Activated CD4-positive, alpha-beta T cell treated with anti-CD3 and anti-CD28 coated beads for 1 hour (primary cell): ENCODE results near the gene DBN1.

Source experiments
- DNase-seq: peaks from one replicate; pipeline ENCODE4 v3.0.0-alpha.2; 2020

Gene DBN1

DNA sequence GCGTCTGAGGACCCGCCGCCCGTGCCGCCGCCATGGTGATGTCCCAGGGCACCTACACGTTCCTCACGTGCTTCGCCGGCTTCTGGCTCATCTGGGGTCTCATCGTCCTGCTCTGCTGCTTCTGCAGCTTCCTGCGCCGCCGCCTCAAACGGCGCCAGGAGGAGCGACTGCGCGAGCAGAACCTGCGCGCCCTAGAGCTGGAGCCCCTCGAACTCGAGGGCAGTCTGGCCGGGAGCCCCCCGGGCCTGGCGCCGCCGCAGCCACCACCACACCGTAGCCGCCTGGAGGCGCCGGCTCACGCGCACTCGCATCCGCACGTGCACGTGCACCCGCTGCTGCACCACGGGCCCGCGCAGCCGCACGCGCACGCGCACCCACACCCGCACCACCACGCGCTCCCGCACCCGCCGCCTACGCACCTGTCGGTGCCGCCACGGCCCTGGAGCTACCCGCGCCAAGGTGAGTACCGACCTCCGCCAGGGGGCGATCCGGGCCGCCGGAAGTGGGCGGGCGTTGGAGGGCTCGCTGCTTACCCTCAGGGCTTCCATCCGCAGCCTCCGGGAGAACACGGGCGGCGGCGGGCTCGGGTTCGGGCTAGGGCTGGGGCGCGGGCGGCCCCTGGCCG is 18.3 kb downstream of the DBN1 start:
- peak; percentile 89 for DNase-seq

DNA sequence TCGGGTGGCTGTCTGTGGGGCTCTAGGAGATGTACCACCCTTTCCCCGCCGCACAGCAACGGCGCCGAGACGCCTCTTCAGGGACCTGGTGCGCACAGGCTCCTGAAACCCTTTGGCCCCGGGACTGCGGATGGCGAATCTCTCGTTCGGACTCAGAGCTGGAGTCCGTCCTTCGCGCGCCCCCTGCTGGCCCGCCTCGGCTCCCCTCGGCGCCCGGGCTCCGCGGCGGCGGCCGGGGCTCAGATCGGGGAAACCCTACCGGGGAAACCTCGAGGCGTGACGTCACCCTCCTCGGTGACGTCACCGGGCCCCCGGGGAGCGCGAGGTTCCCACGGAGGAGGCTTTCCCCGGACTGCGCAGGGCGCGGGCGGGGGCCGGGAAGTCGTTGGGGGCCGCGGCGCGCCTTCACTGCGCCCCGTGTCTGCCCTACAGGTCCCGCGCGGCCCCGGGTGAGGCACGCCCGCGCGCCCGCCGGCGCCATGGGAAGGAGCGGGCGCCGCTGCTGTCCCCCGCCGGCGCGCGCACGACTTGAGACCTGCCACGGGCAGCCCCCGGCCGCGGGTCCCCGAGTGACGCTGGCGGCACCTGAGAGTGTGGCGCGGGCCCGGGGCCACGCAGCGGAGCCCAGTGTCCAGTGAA is 18.9 kb downstream of the DBN1 start:
- peak; percentile 90 for DNase-seq

DNA sequence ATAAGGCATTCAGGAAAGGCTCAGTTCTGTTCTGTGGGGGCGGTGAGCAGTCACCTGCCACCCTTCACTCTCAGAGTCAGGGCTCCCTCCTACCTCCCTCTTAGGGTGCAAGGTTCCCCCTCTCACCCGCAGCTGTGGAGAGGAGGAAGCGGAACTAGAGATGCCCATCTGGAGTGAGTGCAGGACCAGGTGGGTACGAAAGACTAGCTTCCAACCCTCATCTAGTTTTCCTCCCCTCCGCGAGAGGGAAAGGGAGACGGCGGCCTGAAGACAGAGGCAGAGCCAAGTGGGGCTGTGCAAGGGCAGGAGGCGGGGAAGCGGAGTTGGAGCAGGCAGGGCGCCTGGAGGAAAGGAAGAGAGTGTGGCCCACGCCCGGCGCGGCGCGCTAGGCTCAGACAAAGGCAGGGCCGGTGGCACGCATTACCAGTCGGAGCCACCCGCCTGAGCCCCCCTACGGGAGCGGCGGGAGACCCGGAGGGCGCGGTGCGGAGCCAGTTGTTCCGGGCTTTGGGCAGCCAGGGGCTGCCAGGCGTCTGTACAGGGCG is 19.5 kb downstream of the DBN1 start:
- DNase-seq = no peak

DNA sequence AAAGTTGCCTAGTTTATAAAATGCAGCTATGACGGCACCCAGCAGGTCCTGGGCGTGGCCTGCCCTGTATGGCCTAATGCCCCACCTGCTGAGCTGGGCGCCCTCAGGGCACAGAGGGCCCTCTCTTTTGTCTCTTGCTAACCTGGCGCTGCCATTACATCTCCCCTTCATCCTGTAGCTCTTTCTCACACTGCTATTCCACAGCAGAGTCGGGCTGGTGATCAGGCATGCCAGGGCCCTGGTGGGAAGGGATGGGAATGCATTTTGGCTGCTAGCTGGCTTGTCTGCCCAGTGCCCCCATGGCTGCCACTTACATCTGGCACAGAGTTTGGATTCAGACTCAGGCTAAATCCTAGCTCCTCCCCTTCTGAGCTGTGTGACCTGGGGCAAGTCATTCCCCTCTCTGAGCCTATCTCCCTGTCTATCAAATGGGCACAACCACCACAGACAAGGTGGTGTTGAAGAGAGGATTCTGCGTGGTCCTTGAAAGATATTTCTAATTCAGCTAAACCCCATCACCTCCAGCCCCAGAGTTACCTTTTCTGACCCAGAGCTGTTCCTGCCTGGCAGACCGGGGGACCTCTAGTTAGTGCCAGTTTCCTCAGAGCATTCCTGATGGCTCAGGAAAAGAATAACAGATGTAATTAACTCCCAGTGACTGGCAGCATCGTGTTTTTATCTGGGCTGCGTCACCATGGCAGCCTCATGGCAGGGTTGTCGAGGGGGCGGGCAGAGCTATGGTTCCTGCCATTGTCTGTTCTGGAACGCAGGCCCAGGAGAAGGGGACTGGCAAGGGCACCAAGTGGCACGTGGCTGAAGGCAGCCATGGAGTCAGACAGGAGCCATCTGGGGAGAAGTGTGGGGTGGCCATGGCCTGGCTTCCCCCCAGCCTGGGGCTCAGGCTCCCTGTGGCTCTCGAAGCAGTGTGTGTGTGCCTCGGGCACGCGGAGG is 20.5 kb downstream of the DBN1 start:
- DNase-seq = no peak

DNA sequence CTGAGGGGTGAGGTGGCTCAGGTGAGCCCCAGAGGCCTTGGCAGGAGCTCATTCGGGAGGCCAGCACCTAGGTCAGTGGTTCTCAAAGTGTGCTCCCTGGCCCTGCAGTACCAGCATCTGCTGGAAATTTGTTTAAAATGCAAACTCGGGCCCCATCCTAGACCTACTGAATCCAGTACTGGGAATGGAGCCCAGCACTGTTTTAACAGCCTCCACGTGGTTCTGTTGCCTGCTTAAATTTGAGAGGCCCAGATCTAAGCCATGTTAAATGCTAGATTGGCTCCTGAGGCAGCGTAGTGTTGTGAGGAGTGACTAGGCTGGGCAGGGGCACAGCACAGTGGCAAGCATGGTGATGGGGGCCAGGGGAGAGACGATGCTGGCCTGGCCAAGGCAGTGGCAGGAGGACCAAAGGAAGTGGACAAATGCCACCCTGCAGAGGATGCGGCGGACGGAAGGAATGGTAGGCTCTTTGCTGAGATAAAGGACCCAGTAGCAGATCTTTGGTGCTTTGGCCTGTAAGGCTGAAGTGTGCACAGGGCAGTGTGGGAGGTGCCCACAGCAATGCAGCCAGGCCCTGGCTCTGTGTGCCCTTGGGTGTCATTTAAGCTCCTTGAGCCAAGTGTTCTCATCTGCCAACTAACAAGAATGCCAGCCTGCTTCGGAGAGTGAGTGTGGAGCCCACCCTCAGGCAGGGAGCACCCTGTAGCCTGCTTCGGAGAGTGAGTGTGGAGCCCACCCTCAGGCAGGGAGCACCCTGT is 22.6 kb downstream of the DBN1 start:
- DNase-seq = no peak

DNA sequence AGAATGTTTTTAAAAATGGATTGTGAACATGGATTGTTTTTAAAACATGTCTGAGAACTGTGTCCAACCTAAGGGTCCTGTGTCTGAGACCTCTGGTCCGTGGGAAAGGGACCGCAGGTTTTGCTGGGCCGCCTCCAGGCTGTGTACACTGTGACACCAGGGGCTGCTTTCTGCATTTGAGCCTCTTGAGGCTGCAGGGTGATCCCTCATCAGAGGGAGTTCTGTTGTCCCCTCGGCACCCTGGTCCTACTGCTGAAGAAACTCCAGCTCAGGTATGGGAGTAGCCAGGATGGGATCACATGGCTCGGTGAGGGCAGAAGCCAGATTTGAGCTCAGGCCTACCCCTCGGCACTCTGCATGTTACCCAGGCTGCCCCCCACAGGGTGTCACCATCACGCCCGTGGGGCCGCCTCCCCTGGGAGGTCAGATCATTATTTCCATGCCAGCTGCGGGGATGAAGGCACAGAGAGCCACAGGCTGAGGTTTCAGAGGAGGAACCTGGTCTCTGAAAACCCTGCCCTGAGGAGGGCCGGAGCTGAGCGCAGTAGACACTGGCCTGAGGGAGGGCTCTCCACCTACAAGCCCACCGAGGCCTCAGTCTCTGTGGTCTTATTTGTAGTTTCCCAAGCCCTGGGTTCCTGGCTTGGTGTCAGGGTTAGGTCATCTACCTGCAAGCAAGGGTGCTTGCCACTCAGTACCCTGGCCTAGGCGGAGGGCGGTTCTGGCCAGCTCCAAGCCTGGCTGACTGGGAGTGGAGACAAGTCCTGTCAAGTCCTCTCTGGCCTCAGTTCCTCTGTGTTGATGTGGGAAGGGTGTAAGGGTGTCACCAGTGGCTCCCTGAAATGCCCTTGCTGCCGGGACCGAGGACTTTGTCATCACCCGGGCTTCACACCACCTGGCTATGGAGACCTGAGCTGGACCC is 24.0 kb downstream of the DBN1 start:
- no peak for DNase-seq

DNA sequence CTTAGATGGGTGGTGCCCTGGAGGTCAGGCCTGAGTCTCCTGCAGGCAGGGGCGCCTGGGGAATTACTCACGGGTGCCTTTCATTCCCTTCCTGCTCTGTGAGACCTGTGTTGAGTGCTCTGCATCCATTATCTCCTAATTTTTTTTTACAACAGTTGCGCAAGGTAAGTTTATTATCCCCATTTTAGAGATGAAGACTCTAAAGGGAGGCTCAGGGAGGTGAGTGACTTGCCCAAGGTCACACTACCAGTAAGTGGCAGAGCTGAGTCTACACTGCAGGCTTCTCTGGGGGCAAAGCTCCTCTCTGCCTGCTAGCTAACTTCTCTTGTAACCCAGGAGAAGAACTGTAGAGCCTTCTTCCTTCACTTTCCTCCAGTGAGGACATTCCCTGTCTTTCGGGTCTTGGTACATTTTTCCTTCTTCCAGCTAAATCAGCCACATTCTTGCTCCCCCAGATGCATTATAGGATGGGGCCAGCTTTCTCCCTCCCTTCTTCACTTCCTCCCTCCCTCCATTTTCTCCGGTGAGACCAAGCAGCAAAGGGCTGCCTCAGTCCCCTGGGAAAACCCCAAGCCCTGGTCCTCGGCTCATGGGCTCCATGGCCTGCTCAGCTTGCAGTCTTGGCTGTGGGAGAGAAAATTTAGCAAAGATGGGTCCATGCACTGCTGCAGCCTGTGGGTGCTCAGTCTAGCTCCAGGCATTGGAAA is 25.0 kb downstream of the DBN1 start:
- no peak for DNase-seq

DNA sequence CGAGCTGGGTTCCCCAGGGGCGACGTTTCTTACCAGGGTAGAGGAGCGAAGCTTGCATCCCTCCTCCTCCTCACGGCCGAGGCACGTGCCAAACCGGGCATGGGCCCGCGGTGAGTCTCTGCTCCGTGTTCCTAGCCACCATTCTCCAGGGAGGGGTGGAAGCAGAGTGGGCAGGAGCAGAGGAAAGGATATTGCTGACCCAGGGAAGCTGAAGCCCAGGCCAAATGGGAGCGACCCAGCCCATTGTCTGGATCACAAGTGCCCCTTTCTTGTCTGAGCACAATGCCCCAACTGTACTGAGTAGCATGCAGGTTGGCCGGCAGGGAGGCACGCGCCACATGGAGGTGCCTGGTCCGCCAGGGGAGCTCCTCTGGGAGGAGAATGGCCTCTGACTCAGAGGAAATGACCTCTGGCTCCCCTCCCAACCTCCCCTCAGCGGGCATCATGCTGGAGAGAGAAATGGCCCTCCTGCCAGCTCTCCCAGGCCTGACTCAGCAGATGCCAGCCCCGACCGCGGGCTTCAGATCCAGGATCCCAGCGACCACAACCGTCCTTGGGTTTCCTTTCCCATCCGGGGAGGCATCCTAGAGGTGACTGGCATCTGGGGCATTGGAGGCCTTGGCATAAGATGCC is 25.7 kb downstream of the DBN1 start:
- no peak for DNase-seq

DNA sequence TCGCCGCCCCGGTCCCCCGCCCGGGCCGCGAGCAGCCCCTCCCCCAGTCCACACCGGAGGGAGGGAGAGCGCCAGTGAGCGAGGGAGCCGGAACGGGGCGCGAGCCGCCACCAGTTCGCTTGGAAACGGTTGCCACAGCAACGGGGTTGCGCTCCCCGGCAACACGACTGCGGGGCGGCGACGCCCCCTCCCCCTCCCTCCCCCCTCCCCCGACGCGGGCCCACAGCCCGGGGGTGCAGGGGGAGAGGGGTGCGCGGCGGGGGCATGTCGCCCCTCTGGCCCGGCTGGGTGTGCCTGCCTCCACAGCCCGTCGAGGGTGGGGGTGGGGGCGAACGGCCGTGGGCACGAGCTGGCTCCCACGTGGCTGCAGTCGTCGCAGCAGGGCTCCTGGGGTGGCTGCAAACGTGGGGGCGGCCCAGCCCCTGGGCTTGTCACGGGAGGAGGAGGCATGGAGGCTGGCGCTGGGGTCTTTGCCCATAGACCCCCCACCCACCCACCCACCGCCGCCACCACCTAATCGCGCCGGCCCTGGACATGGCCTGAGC is 26.3 kb downstream of the DBN1 start:
- DNase-seq = peak; percentile 56

DNA sequence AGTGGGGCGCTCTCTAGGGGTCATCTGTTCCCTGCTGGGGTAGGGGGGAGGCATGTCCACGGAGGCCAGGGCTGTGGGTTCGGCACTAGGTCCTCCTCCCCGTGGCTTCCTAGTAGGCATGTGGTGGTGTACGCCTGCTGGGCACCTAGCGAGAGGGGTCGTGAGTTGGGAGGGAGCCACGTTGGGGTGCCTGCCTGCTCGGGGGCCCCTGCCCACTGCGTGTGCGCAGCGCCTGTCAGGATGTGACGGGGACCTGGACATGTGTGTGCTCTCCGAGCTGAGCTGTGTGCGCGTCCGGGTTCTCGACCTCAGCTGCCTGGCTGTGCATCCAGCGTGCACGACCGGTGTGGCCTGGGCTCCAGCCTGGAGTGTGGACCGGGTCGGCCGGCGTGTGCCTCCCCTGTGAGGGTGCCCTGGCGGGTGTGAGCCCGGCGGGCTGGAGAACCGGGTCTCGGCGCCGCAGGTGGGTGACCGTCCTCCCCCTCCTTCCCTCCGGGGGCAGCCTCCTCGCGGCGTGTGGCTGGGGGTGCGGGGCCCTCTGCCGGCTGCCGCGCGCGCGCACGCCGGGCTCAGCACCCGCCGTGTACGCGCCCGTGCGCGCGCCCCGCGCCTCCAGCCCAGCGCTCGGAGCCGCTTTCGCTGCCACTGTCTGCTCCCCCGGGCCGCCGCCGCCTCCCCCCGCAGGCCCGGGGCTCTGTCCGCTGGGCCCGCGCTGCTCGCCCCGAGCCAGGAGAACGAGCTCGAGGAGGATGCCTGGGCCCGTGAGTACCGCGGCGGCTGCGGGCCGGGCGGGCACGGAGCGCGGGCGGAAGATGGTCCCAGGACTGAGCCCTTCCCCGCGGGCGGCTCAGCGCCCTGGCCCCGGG is 27.0 kb downstream of the DBN1 start, which contains the start of gene PRR7:
TSS of gene PRR7 (plus strand) at position 615 of the 866 bp plus-strand sequence. CDS start 8,254 bp downstream, outside the sequence.
- peak; percentile 59 for DNase-seq

DNA sequence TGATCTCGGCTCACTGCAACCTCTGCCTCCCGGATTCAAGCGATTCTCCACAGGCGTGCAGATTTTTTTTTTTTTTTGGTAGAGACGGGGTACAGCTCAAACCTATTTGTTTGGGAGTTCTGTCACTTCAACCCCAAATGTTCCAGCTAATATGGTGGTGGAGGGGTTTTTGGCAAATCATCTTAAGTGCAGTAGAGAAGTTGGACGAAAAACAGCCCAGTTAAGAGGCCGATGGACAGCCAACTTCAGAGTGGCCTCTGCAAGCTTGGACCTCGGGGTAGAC is 27.6 kb downstream of the DBN1 start:
- no peak for DNase-seq

DNA sequence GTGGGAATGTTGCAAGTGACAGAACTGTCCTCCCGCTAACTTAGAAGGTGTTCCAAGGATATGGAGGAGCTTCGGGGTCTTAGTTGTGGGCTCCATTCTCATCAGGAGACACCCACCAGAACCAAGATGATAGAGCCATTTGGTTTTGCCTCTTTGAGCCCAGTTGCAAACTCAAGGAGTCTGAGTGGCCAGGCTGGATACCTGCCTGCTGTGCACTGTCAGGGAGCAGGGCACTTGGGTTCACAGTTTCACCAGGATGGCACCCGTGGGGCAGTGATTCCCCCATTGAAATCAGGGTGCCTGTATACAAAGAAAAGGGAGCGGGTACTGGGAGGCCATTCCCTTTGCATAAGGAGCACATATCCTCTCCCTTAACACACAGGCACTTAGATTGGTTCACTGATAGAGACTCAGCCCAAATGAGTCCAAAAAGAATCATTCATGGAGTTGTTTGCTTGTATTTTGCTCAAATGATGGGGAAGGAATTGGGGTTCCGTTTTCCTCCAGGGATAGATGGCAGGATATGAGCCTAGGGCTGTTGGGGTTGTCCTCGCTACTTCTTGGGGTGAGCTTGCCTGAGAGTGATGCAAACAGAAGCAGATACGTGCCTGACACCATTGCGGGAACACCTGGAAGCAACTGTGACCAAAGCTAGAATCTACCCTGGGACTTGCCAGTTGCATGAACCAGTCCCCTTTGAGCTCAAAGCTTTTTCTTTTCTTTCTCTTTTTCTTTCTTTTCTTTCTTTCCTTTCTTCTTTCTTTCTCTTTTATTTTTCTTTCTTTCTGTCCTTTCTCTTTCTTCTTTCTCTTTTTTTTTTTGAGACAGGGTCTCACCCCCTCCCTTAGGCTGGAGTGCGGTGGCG is 28.1 kb downstream of the DBN1 start:
- DNase-seq = no peak

DNA sequence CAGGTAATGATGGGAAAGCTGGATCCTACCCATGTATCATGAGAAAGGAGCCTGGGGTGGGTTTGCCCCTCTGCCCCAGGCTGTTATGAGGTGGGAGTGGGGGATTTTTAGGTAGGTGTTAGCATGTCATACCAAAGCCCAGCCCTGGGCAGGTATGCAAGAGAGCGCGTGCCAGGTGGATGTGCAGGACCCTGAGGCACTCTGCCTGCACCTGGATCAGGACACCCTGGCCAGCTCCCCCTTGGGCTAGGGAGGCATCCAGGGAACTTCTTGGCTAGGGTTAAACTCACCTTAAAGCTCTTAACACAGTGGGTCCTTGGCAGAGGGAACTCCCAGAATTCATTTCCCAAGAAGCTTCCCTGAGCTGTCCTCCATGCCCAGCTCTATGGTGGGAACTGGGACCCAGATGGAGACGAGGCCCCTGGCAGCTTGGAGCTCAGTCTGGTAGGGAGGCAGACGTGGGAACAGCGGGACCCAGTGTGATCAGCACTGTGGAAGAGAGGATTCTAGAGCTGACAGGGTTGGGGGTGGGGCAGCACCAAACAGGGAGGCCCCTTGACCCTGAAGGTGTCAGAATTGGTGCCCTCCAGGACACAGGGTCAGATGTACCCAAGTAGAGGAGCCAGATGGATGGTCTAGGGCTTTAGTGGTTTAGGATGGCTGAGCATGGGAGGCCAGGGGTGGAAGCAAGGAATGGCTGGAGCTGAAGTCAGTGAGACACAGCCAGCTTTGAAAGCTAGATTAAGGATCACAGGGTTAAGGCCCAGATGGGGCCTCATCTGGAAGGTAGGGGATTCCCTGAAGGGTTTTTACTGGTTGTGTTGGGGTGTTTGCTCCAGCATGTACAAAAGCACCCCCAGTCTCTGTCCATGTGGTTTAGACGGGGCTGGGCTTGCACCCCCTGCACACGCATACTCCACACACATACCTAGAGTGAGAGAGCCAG is 29.1 kb downstream of the DBN1 start:
- no peak for DNase-seq

DNA sequence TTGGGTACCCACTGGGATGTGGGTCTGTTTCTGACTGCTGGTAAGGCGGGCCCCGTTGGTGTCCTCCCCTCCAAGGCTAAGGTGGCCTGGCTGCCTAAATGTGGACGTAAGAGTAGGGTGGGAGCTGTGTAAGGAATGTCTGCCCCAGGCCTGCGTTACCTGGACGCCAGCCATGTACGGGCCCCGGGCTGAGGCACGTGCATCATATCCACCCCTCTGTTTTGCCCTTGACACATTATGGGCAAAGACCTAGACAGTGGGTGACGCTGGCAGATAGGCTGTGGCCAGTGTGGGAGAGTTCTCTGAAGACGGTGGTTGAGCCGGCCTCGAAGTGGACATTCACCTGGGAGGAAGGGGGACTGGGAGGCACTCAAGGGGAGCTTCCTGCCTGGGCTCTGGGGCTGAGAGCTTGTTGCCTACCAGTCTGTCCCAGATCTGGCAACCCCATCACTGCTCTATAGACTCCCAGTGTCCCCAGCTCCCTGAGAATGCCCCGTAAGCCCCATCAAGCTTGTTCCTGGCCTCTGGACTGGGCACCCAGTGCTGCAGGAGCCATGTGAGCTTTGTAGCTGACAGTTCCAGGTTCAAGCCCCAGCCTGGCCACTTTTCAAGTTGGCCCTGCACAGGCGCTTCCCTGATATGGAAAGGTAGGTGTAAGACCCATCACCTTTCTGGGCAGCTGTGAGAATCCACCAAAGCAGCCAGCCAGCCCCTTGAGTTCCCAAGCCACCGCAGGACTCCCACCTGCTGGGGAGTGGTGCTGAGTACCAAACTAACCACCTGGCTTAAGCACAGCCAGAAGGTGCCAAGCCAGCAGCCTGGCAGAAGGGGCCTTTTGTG is 30.1 kb downstream of the DBN1 start:
- DNase-seq = no peak

DNA sequence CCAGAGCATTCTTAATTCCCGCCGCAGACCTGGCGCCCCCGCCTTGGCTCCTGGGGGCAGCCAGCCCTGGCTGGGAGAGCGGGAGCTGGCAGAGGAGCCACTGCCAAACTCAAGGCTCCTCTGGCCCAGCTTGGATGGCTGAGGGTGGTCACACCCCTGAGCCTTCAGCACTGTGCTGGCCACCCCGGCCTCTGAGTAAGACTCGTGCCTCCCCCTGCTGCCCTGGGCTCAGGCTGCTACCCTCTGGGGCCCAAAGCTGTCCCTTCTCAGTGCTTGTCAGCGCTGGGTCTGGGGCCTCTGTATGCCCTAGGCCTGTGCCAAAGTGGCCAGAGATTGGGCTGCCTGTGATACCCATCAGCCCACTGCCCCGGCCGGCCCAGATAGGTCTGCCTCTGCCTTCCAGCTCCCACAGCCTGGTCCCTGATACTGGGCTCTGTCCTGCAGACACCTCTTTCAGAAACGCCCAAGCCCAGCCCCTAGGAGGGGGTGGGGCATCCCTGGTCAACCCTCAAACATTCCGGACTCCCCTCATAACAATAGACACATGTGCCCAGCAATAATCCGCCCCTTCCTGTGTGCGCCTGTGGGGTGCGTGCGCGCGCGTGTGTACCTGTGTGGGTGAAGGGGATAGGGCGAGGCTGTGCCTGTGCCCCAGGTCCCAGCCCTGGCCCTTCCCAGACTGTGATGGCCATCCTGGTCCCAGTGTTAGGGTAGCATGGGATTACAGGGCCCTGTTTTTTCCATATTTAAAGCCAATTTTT is 31.2 kb downstream of the DBN1 start:
- DNase-seq = no peak
